H9 (cell line): ENCODE data around the gene SDR42E2. TPM values are rescaled to one million over a fixed set of nuclear protein-coding genes. Genes with fewer than 3 reads are reported as not detected.

Experiments used
- DNase-seq: peaks from one replicate; pipeline ENCODE4 v3.0.0-alpha.2; 2017
- H2AFZ ChIP-seq: one replicate; pipeline ENCODE4 v1.6.1; 2013; ENCODE audit warnings: mild to moderate bottlenecking, low read length, control low read depth, moderate library complexity
- H2AK5ac ChIP-seq: 2 replicates; pipeline ENCODE4 v1.6.1; 2013; ENCODE audit warnings: low read length, control low read depth, mixed read lengths; ENCODE audit not compliant: insufficient read length
- H2BK120ac ChIP-seq: one replicate; pipeline ENCODE4 v1.6.1; 2013; ENCODE audit warnings: low read depth, mild to moderate bottlenecking, low read length, control low read depth, inconsistent platforms; ENCODE audit not compliant: poor library complexity, severe bottlenecking
- H2BK12ac ChIP-seq: 2 replicates; pipeline ENCODE4 v1.6.1; 2013; ENCODE audit warnings: low read length, control low read depth, mixed read lengths, low read depth; ENCODE audit not compliant: insufficient read length
- H2BK15ac ChIP-seq: 2 replicates; pipeline ENCODE4 v1.6.1; 2013; ENCODE audit warnings: low read depth, low read length, control low read depth
- H2BK20ac ChIP-seq: one replicate; pipeline ENCODE4 v1.6.1; 2013; ENCODE audit warnings: low read depth, mild to moderate bottlenecking, low read length, control low read depth, inconsistent platforms; ENCODE audit not compliant: poor library complexity, severe bottlenecking
- H2BK5ac ChIP-seq: 2 replicates; pipeline ENCODE4 v1.6.1; 2013; ENCODE audit warnings: low read length, control low read depth, mixed read lengths; ENCODE audit not compliant: insufficient read length
- H3K14ac ChIP-seq: 2 replicates; pipeline ENCODE4 v1.6.1; 2013; ENCODE audit warnings: low read length, control low read depth; ENCODE audit not compliant: insufficient read depth
- H3K18ac ChIP-seq: 2 replicates; pipeline ENCODE4 v1.6.1; 2013; ENCODE audit warnings: low read depth, mild to moderate bottlenecking, mixed read lengths, low read length, control low read depth; ENCODE audit not compliant: insufficient read length
- H3K23ac ChIP-seq: 2 replicates; pipeline ENCODE4 v1.6.1; 2013; ENCODE audit warnings: low read length, control low read depth, mixed read lengths, low read depth; ENCODE audit not compliant: insufficient read length
- H3K23me2 ChIP-seq: 2 replicates; pipeline ENCODE4 v1.6.1; 2013; ENCODE audit warnings: low read depth, mild to moderate bottlenecking, mixed read lengths, low read length, control low read depth; ENCODE audit not compliant: insufficient read length, poor library complexity, severe bottlenecking
- H3K27ac ChIP-seq: 2 replicates; pipeline ENCODE4 v1.5.1; 2013; ENCODE audit warnings: low read length, control low read depth, mixed read lengths, low read depth; ENCODE audit not compliant: insufficient read length
- H3K27me3 ChIP-seq: 2 replicates; pipeline ENCODE4 v1.6.1; 2013; ENCODE audit warnings: low read length, control low read depth, inconsistent platforms; ENCODE audit not compliant: insufficient read depth
- H3K4ac ChIP-seq: 2 replicates; pipeline ENCODE4 v1.6.1; 2013; ENCODE audit warnings: low read depth, mild to moderate bottlenecking, control low read depth, inconsistent platforms, low read length, moderate library complexity
- H3K4me1 ChIP-seq: 2 replicates; pipeline ENCODE4 v1.6.1; 2013; ENCODE audit warnings: low read length, control low read depth, inconsistent platforms; ENCODE audit not compliant: insufficient read depth
- H3K4me2 ChIP-seq: 2 replicates; pipeline ENCODE4 v1.6.1; 2013; ENCODE audit warnings: low read length, control low read depth, mixed read lengths; ENCODE audit not compliant: insufficient read length, insufficient read depth
- H3K56ac ChIP-seq: 2 replicates; pipeline ENCODE4 v1.6.1; 2013; ENCODE audit warnings: low read depth, mild to moderate bottlenecking, mixed read lengths, low read length, control low read depth; ENCODE audit not compliant: insufficient read length
- H3K79me1 ChIP-seq: 2 replicates; pipeline ENCODE4 v1.6.1; 2013; ENCODE audit warnings: low read depth, mild to moderate bottlenecking, moderate library complexity, low read length, control low read depth, inconsistent platforms; ENCODE audit not compliant: insufficient read depth, poor library complexity, severe bottlenecking
- H3K79me2 ChIP-seq: 2 replicates; pipeline ENCODE4 v1.6.1; 2013; ENCODE audit warnings: low read length, control low read depth, inconsistent platforms; ENCODE audit not compliant: insufficient read depth
- H3K9ac ChIP-seq: 2 replicates; pipeline ENCODE4 v1.6.1; 2013; ENCODE audit warnings: low read length, control low read depth, mixed read lengths; ENCODE audit not compliant: insufficient read length; ENCODE audit errors: extremely low read depth
- H3K9me3 ChIP-seq: one replicate; pipeline ENCODE4 v1.6.1; 2013; ENCODE audit warnings: low read depth, low read length, inconsistent platforms; ENCODE audit not compliant: control insufficient read depth
- H3T11ph ChIP-seq: one replicate; pipeline ENCODE4 v1.6.1; 2013; ENCODE audit warnings: mild to moderate bottlenecking, low read length, control low read depth, inconsistent platforms
- H4K20me1 ChIP-seq: one replicate; pipeline ENCODE4 v1.6.1; 2013; ENCODE audit not compliant: control insufficient read depth, insufficient read length, insufficient read depth
- H4K5ac ChIP-seq: 2 replicates; pipeline ENCODE4 v1.6.1; 2013; ENCODE audit warnings: low read depth, mild to moderate bottlenecking, mixed read lengths, low read length, control low read depth; ENCODE audit not compliant: insufficient read length
- H4K8ac ChIP-seq: replicated peaks from 2 replicates; pipeline ENCODE4 v1.6.1; 2013; ENCODE audit warnings: low read length, control low read depth, mixed read lengths, low read depth; ENCODE audit not compliant: insufficient read length
- H4K91ac ChIP-seq: 2 replicates; pipeline ENCODE4 v1.6.1; 2013; ENCODE audit warnings: low read depth, mild to moderate bottlenecking, moderate library complexity, mixed read lengths, low read length, control low read depth; ENCODE audit not compliant: insufficient read length
- H3K27ac Mint-ChIP-seq, 3 experiments: 2 replicates in 2 of 3; 3 replicates in 1 of 3; pipeline ENCODE4 v1.8.0; 2020 to 2021; ENCODE audit warnings: mixed read lengths in 3 of 3, mild to moderate bottlenecking in 1 of 3, moderate library complexity in 1 of 3
- H3K27me3 Mint-ChIP-seq: 2 replicates; pipeline ENCODE4 v1.8.0; 2021; ENCODE audit warnings: low read depth, mild to moderate bottlenecking, moderate library complexity, mixed read lengths
- H3K36me3 Mint-ChIP-seq, 3 experiments: 2 replicates in 2 of 3; 3 replicates in 1 of 3; pipeline ENCODE4 v1.8.0; 2020 to 2021; ENCODE audit warnings: low read depth in 3 of 3, mixed read lengths in 3 of 3; ENCODE audit not compliant: insufficient read depth in 1 of 3
- H3K4me1 Mint-ChIP-seq, 2 experiments: 2 replicates each; pipeline ENCODE4 v1.8.0; 2020; ENCODE audit warnings: mixed read lengths in 2 of 2
- H3K4me3 Mint-ChIP-seq, 2 experiments: 2 replicates in 1 of 2; 3 replicates in 1 of 2; pipeline ENCODE4 v1.8.0; 2020 to 2021; ENCODE audit warnings: mild to moderate bottlenecking in 2 of 2, mixed read lengths in 2 of 2, moderate library complexity in 1 of 2
- H3K9me3 Mint-ChIP-seq, 2 experiments: 2 replicates in 1 of 2; 3 replicates in 1 of 2; pipeline ENCODE4 v1.8.0; 2020; ENCODE audit warnings: mild to moderate bottlenecking in 2 of 2, mixed read lengths in 2 of 2, moderate library complexity in 1 of 2
- CTCF ChIP-seq: fragments of 200-600 bp; sonication (generic); conservative IDR thresholded peaks from 3 replicates; pipeline ENCODE4 v1.8.0; 2021; ENCODE audit warnings: antibody characterized with exemption, mild to moderate bottlenecking
- WGBS: extraction: QIAGEN DNeasy Blood & Tissue Kit; methylation state at CpG from one replicate; pipeline ENCODE4 v1.1.7; 2013; ENCODE audit warnings: missing lambda C conversion rate, low lambda C conversion rate, mixed read lengths; ENCODE audit not compliant: insufficient read length; ENCODE audit errors: extremely low coverage; 5-methylcytosine and 5-hydroxymethylcytosine counted together
- total RNA-seq: library from RNA; stranded (reverse); gene quantifications from 2 replicates; pipeline ENCODE4 v1.2.1, GENCODE V29; 2021

Gene SDR42E2
- total RNA-seq, 1 experiment from 2014 or later: 0.09 TPM

- no peak for TF ChIP-seq CTCF
- Histone ChIP-seq H3K23ac (no peak overlapping the region), H3K27ac (no peak overlapping the region), H3K4me2 (no peak overlapping the region), H3K14ac (no peak overlapping the region), H2BK120ac (no peak overlapping the region), H4K91ac (no peak overlapping the region), H3K4me1 (0 out of 2 replicates have a peak, but pooled peaks cover 2% of the 10 kb centered on the region), H4K20me1 (no peaks in the 10 kb centered on the region), H3K56ac (no peak overlapping the region), H3K23me2 (no peaks in the 10 kb centered on the region), H2BK15ac (no peak overlapping the region), H3T11ph (no peak overlapping the region), H2AFZ (no peak overlapping the region), H3K79me1 (no peaks in the 10 kb centered on the region), H2BK5ac (no peak overlapping the region), H3K4ac (no peak overlapping the region), H2AK5ac (no peak overlapping the region), H4K5ac (no peak overlapping the region), H2BK12ac (no peak overlapping the region), H3K79me2 (no peaks in the 10 kb centered on the region), H3K18ac (no peak overlapping the region), H3K27me3 (no peaks in the 10 kb centered on the region), H2BK20ac (no peak overlapping the region), H3K9me3 (no peaks in the 10 kb centered on the region), H3K9ac (no peak overlapping the region), H4K8ac (no peak overlapping the region)
- no peak overlapping the region for H3K4me3 Mint-ChIP-seq
- peak overlapping the region in 2 of 3 experiments; percentile 11 to 19; a peak in 3 of 7 replicates for H3K27ac Mint-ChIP-seq
- H3K4me1 Mint-ChIP-seq: peaks cover 10 to 13% of the 10 kb centered on the region in 2 experiments
- peaks cover 4 to 26% (median 11%) of the 10 kb centered on the region in 3 experiments; a peak in 6 of 7 replicates for H3K36me3 Mint-ChIP-seq
- whole genome bisulfite sequencing: no CpG with 5 or more reads among the region's 7 CpGs
- H3K27me3 Mint-ChIP-seq: no peaks in the 10 kb centered on the region
- H3K9me3 Mint-ChIP-seq: no peaks in the 10 kb centered on the region
- no peak for DNase-seq
Measured at GRCh38 chr16:22229889-22230288, 67.6 kb downstream of the SDR42E2 start.
